GM19240 (cell line): ENCODE measurements around the gene TGFBR3.

Experiments used
- DNase-seq: peaks from one replicate; pipeline ENCODE4 v3.0.0; 2011; ENCODE audit warnings: low spot score; ENCODE audit not compliant: insufficient read length

The TGFBR3 gene

GRCh38 chr1:91763252-91763651 is 122.7 kb downstream of the TGFBR3 start:
- DNase-seq: no peak

- DNase-seq: no peak
Observed at GRCh38 chr1:91761295-91761721, 124.6 kb downstream of the TGFBR3 start.

- DNase-seq: no peak
Observed at GRCh38 chr1:91760512-91760911, 125.4 kb downstream of the TGFBR3 start.

GRCh38 chr1:91759076-91759475 is 126.9 kb downstream of the TGFBR3 start:
- DNase-seq: no peak

- DNase-seq: no peak
Observed at GRCh38 chr1:91757763-91758460, 128.0 kb downstream of the TGFBR3 start.

GRCh38 chr1:91755702-91756287 is 130.2 kb downstream of the TGFBR3 start:
- DNase-seq: no peak

GRCh38 chr1:91754816-91755580 is 131.0 kb downstream of the TGFBR3 start:
- DNase-seq: no peak

GRCh38 chr1:91754348-91754747 is 131.6 kb downstream of the TGFBR3 start:
- no peak for DNase-seq

- no peak for DNase-seq
Observed at GRCh38 chr1:91753878-91754277, 132.1 kb downstream of the TGFBR3 start.

- DNase-seq: no peak
Observed at GRCh38 chr1:91752324-91752723, 133.6 kb downstream of the TGFBR3 start.

- no peak for DNase-seq
Observed at GRCh38 chr1:91751275-91751674, 134.7 kb downstream of the TGFBR3 start.

GRCh38 chr1:91750398-91750996 is 135.5 kb downstream of the TGFBR3 start:
- DNase-seq: no peak

GRCh38 chr1:91749788-91750231 is 136.1 kb downstream of the TGFBR3 start:
- no peak for DNase-seq

GRCh38 chr1:91747666-91748065 is 138.3 kb downstream of the TGFBR3 start:
- no peak for DNase-seq

GRCh38 chr1:91746728-91747338 is 139.1 kb downstream of the TGFBR3 start:
- DNase-seq: no peak

- no peak for DNase-seq
Observed at GRCh38 chr1:91745640-91746373, 140.1 kb downstream of the TGFBR3 start.

- no peak for DNase-seq
Observed at GRCh38 chr1:91744953-91745639, 140.9 kb downstream of the TGFBR3 start.

GRCh38 chr1:91742848-91743292 is 143.1 kb downstream of the TGFBR3 start:
- DNase-seq: no peak

- DNase-seq: no peak
Observed at GRCh38 chr1:91741906-91742305, 144.0 kb downstream of the TGFBR3 start.

- DNase-seq: no peak
Observed at GRCh38 chr1:91741301-91741700, 144.7 kb downstream of the TGFBR3 start.
